ENCODE measurements around the gene ELK4. TPM values are rescaled to one million over a fixed set of nuclear protein-coding genes. Genes with fewer than 3 reads are reported as not detected.
A peak's percentile ranks its signal among the peaks of the same experiment; 100 is the strongest.

Gene ELK4
- total and polyA plus RNA-seq, 2 of the 13 experiments (the other 11 are each of a cell fraction or from before 2014, with no cell fraction given), result 8.3 to 13.1 TPM

- TF ChIP-seq ZFP37 (CRISPR knock-in tag; IDR thresholded peaks at IDR 0.05; ENCODE audit: borderline replicate concordance) (no peak), RFXAP (CRISPR knock-in tag; IDR thresholded peaks at IDR 0.05; ENCODE audit: borderline replicate concordance) (no peak), CBX1 (IDR thresholded peaks at IDR 0.05; ENCODE audit: low read depth) (peak; percentile 44), FOXK1 (CRISPR knock-in tag; IDR thresholded peaks at IDR 0.05; ENCODE audit: borderline replicate concordance, low read depth) (no peak), NPAS2 (CRISPR knock-in tag; IDR thresholded peaks at IDR 0.05; ENCODE audit: borderline replicate concordance) (no peak), UBTF (CRISPR knock-in tag; IDR thresholded peaks at IDR 0.05) (0 out of 2 replicates have a peak, but pooled peaks have one; percentile 35), HNF4G (IDR thresholded peaks at IDR 0.05; ENCODE audit: borderline replicate concordance, low read depth, low read length) (no peak), HNF4G (CRISPR knock-in tag; IDR thresholded peaks at IDR 0.05; ENCODE audit: borderline replicate concordance, low read depth) (no peak), ZNF616 (CRISPR knock-in tag; IDR thresholded peaks at IDR 0.05; ENCODE audit: low read depth) (no peak), ZNF407 (CRISPR knock-in tag; IDR thresholded peaks at IDR 0.05; ENCODE audit: not compliant biosample characterization) (no peak), TCF12 (IDR thresholded peaks at IDR 0.05) (no peak), TCF12 (CRISPR knock-in tag; IDR thresholded peaks at IDR 0.05) (no peak), ZNF232 (CRISPR knock-in tag; IDR thresholded peaks at IDR 0.05; ENCODE audit: borderline replicate concordance) (no peak), ZNF713 (CRISPR knock-in tag; IDR thresholded peaks at IDR 0.05) (no peak), ZNF484 (CRISPR knock-in tag; IDR thresholded peaks at IDR 0.05; ENCODE audit: borderline replicate concordance, low read depth) (no peak)
Measured at GRCh38 chr1:205588636-205589035, 43.2 kb downstream of the ELK4 start (continued).
